CD4-positive, alpha-beta T cell treated with Interferon gamma for 1 hour (primary cell): Measurements from ENCODE around the gene SPATA18.
"Not testable (repeated sequence)": the region's sequence is repeated elsewhere in the genome, so short reads cannot be mapped to it uniquely, and the experiment has no call there.

Source experiments
- DNase-seq: peaks from one replicate; pipeline ENCODE4 v3.0.0-alpha.2; 2020

The SPATA18 gene

DNA sequence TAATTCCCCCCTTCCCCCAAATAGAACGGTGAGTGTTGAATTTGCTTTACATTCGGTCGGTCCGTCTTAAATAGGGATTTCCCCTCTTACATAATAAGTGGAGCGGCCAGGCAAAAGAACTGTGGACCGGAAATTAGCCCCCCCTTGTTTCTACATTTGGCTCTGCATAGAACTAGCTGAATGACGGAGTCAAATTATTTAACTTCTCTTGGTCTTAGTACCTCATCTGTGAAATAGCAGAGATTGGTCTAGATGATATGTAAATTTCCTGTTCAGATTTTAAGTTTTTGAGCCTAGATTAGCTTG lies 1.3 kb downstream of the SPATA18 start:
- DNase-seq = no peak

GRCh38 chr4:52054254-52054653 lies 3.1 kb downstream of the SPATA18 start:
- no peak for DNase-seq

DNA sequence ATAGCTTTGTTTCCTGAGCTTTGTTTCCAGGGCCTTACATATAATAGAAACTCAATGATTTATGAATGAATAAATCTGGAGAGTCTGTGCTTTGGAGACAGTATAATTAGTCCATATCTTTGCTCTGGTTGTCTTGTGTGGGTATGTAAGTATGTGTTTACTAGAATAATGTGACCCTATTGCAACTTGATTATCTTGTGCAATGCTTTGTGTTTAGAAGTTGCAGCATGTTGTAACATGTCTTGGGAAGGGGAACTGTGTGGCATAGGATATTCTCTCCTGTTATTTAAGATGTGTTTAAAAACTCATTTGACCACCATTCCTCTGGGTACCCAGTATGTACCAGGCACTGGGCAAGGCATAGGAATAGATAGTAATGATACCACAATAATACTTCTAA lies 6.1 kb downstream of the SPATA18 start:
- DNase-seq = no peak

DNA sequence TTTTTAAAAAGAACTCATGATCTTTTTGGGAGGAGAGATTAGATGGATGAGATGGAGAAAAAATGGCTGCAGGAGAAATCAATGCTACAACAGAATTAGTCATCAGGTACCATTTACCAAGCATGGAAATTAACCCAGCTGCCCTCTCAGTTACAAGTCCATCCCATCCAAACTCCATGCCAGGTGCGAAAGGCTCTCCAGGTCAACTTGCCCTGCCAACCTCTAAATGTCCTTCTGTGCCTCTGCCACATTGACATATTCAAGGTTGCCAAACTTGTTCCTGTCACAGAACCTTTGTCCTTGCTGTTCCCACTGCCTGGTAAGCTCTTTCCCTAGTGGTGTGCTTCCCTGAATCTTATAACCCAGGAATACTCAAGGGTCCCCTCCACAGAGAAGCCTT lies 7.2 kb downstream of the SPATA18 start:
- DNase-seq = no peak

DNA sequence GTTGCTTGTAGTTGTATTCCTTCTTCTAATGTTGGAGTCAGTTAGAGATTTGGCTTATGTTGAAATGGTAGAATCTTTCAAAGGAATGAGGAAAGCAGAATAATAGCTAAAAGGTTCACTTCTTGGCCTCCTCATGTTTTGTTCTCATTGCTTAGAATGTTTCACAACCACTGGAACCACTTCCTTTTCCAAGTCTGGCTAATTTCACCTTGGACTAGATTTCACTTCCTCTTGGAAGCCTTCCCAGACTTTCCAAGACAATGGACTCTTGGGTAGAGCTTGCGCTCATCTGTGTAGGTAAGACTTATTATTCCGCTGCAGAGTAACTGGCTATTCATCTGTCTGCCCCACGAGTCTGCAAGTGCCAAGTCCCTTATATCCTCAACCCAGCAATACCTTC lies 8.3 kb downstream of the SPATA18 start:
- no peak for DNase-seq

- no peak for DNase-seq
These were observed 18.5 kb downstream of the SPATA18 start for GRCh38 chr4:52069571-52069970.

- DNase-seq = no peak
These were observed 20.9 kb downstream of the SPATA18 start for GRCh38 chr4:52071791-52072546.

DNA sequence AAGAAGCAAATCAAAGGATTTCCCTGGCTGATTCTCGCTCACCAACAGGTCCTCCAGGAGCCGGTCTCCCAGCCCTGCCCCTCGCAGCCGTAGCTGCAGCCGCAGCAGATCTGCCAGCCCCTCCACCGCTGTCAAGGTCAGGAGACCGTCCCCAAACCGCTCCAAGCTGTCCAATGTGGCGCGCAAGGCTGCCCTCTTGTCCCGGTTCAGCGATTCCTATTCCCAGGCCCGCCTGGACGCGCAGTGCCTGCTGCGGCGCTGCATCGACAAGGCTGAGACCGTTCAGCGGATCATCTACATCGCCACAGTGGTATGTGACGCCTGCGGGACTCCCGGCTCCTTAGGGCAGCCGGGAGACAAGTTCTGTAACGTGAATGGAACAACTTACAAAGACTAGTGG lies 25.6 kb downstream of the SPATA18 start:
- DNase-seq = no peak

DNA sequence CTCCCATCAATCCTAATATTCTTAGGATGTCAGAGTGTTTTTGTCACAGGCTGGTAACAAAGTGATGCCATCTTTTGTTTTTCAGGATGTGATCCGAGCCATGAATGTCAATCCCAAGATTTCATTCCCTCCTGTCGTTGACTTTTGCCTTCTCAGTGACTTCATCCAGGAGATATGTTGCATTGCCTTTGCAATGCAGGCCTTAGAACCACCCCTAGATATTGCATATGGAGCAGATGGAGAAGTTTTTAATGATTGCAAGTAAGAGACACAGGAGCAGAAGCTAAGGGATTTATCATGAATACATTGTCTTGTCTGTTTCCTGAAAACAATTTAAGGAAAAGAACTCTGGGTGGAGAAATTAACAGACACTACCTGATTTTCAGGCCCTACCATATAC lies 28.6 kb downstream of the SPATA18 start:
- no peak for DNase-seq

DNA sequence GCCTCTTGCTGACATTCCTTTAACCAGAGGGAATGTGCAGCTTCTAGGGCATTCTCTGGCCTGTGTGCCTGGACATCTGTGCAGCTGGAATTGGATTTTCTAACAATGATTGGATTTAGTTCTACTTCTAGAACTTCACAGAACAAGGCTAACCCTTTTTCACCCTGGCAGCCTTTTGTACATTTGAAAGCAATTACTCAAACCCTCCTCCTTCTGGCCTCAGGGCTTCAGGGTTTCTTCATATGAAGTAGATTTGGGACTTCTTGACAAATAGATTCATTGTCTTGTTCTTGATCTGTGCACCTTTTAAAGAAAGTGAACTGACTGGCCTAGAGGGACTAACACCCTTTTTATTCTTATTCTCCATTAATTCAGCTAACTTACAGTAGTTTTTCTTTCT lies 30.1 kb downstream of the SPATA18 start:
- DNase-seq = no peak

GRCh38 chr4:52086425-52086824 lies 35.3 kb downstream of the SPATA18 start:
- not testable (repeated sequence) for DNase-seq

GRCh38 chr4:52091801-52092200 lies 40.7 kb downstream of the SPATA18 start:
- no peak for DNase-seq

DNA sequence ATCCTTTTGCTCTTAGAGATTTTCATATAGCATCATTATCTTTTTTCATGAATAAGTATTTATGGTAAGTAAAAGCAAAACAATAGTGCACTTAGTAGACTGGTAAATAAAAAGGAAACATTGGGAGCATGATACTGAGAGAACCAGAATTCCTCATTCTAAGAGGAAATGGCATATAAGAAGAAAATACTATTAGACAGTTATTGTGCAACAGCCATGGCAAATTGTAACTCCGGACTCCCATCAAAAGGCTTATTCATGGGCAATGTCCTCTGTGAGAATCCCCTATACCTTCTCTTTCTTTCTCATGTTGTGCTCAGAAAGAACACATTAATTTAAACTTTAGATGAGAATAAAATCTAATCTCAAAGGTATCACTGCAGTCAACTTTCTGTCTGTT lies 42.4 kb downstream of the SPATA18 start:
- no peak for DNase-seq

GRCh38 chr4:52094376-52095145 lies 43.5 kb downstream of the SPATA18 start:
- no peak for DNase-seq

GRCh38 chr4:52095374-52095773 lies 44.3 kb downstream of the SPATA18 start:
- DNase-seq = no peak

DNA sequence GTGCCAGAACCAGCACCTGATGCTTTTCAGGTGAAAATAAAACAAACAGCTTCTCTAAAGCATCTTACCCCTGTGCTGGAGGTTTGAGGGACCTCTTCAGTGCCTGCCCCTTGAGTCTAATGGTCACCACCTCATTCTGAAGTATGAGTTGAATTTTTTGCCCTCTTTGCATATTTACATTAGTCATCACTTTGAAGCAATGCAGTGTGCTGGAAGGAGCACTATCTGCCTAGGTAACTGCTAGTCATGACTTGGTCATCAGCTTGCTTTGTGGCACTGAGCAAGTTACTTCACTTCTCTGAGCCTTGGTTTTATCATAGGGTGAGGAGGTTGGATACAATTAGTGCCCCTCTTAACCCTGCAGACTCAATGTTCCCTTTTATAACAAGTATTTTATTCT lies 44.9 kb downstream of the SPATA18 start:
- no peak for DNase-seq

DNA sequence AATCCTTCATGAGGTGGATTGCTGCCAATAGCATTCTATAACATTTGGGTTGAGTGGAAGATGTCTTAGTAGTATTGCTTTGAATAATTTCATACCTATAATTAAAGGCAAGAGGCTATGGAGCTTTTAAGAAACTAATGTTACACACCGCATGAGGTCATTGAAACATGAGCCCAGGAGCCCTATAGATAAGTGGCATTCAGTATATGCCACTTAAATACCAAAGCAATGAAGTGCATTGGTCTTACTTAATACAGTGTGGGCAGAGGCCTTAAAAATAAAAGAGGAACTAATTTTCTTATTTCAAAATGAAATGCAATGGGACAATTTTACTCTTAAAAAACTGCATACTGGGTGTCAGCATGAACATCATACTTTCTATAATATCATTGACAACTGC lies 47.5 kb downstream of the SPATA18 start:
- no peak for DNase-seq

DNA sequence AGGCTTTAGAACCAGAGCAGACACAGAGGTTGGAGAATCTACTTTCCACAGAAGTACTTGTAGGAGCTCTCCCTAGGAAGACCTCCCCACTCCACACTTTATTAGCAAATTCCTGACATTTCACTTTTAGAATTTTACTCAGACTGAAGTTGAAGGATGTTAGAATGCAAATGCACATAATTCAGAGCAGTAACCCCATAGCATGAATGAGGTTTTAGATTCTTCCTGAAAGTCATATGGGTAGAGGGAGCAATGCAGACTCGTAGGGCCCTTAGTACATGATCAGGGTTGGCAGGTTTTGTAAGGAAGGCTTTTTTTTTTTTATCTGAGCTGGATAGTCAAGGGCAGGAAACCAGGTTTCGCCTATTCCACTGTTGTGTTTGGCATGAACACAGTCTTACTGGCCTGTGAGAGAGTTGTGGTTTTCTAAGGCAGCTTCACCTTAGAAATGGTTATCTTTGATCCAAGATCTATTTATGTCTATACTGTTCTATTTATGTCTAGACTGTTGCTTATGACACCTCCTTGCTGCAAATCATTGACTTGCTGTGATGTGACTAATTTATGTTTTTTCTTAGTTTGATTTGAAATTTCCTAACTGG lies 48.9 kb downstream of the SPATA18 start:
- DNase-seq = no peak

DNA sequence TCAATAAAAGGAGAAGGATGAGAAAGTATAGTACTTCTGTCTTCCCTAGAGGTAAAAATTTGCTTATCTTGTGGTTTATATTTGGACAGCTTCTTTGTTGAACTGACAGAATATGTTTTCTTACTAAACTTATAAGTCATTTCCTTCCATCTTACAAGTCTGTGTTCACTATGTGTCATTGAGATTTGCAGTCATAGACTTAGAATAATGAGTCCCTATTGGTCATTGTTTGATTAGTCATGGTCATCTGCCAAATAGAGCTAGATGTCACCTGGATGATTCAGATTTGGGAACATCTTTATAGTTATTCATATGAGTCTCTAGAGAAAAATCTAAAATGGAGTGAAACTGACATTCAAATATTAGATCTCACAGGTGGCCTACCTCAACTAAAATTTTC lies 51.5 kb downstream of the SPATA18 start:
- no peak for DNase-seq

- no peak for DNase-seq
These were observed 52.2 kb downstream of the SPATA18 start for GRCh38 chr4:52103319-52103718.

DNA sequence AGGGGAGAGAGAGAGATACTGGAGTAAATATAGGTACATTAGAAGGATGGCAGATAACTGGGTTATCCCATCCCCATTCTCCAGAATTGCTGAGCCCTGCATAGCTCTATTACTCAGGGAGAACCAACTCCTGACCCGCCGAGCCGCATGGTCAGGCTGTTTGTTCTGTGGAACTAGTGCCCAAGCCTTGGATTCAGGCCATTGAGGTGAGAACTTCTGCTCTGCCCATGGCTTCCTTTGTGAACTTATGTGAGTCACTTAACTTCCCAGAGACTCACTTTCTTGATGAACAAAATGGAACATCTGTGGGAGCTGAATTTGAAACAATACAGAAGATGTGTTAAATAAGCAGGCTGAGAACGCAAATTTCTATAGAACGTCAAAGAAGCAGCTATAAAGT lies 54.2 kb downstream of the SPATA18 start:
- no peak for DNase-seq

DNA sequence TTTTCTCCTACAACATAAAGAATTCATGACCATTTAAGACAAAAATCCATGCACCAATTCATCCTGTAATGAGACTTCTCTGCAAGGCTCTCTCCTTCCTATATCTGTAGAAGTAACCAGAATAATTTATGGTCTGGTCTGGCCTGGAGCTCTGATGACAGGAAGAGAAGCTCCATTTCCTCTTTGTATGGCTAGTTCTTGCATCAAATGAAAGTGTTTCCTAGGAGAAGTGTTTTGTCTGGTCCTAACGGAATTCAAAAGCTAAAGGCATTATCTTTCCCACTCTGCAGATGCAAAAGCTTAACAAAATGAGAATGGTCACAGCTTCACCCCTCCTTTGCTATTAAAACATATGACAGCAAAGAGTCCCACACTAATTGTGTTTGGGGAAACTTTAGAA lies 55.1 kb downstream of the SPATA18 start:
- no peak for DNase-seq

DNA sequence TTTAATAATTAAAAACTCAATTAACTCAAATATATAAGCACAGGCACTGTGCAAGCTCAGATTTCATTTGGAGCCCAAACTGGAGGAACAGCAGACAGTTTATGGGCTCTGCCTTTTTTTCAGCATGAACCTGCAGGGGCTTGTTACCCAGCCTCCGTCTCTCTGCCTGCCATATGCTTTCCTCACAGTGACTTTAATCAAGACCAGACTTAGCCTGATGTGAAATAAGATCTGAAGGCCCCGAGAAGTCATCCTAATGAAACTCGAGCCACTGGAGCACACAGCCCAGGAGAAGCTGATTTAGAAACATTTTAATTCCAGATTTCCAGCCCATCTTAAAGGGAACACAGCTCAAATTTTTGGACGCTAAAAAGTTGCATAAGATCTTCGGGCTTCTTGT lies 55.6 kb downstream of the SPATA18 start:
- no peak for DNase-seq

- no peak for DNase-seq
These were observed 56.2 kb downstream of the SPATA18 start for GRCh38 chr4:52107336-52107735.
